ENCODE data around the gene NFATC2.
"Not testable (repeated sequence)": the region's sequence is repeated elsewhere in the genome, so short reads cannot be mapped to it uniquely, and the experiment has no call there.

Gene NFATC2

DNA sequence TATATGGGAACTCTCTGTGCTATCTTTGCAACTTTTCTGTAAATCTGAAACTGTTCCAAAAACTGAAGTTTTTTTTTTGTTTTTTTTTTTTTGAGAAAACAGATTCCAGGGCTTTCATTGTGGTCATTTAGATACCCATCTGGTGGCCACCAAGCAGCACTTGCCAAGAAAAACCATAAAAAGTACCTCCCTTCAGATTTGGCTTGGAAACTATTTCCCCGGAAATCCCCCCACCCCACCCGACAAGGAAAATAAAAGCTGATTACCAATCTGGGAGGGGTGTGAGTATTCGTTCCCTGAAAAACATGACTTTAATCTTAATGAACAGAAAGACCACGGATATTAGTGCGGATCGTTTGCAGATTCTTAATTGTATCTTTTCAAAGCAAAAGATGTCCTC, 1.9 kb downstream of the NFATC2 start:
- no peak for DNase-seq (ENCODE audit: low read depth in 1 of 2, low spot score in 1 of 2)

GRCh38 chr20:51540074-51540473, 2.4 kb downstream of the NFATC2 start:
- DNase-seq (ENCODE audit: low read depth in 1 of 2, low spot score in 1 of 2) = not testable (repeated sequence)

- DNase-seq (ENCODE audit: low read depth in 1 of 2, low spot score in 1 of 2) = no peak
Measured at GRCh38 chr20:51536116-51537069, 6.1 kb downstream of the NFATC2 start.

DNA sequence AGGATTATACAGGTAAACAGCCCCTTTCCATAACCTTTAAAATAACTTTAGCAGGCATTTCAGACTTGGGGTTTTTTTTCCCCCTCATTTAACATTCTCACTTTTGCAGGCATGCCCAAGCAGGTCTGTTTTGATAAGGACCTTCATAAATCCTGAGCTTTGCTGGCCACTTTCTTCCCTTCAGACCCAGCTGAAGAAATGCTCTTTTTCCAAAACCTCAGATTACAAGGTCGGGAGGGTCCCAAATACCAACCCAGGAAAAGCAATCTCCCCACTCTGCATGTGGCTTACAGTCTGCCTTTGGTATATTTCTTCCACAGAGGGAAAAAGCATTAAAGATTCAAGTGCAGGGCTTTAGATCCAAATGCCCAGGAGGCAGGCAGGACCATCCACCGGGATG, 6.8 kb downstream of the NFATC2 start:
- DNase-seq (ENCODE audit: low read depth in 1 of 2, low spot score in 1 of 2) = no peak

GRCh38 chr20:51535075-51535386, 7.5 kb downstream of the NFATC2 start:
- no peak for DNase-seq (ENCODE audit: low read depth in 1 of 2, low spot score in 1 of 2)

DNA sequence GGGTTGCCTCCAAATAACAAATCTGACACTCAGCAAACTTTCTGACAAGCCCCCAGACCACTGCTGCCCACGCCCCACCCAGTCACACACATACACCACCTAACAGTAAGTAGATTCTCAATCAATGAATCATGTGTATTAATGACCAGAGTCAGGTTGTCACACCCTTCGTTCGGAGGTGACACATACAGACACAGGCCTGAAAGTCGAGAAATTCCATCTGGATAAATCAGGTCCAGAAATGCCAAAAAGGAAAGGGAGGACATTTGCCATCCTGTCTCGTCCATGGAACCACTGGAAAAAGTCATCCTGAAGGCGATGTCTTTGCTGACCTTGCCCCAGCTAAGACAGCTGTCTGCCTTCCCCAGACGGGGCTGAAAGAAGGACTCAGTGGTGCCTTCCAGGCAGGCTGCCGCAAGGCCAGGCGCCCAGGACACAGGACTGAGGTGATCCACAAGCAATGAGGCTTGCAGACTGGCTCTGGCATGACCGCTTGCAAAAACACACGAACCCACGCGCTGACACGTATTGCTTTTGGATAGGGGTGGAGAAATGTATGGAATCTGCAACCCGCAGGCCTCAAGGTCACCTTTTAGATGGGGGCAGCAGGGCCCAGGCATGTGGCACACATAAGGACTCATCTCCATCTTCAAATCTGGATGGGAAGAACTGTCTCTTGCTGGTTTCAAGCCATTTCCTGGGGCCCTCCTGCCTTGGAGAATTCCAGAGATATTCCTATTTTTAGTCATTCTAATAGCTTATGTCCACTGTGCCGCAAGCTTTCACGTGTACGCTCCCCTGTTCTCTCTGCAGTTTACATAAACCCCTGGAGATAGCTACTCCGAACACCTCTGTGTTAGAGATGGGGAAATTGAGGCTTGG, 9.0 kb downstream of the NFATC2 start:
- DNase-seq (ENCODE audit: low read depth in 1 of 2, low spot score in 1 of 2) = no peak

DNA sequence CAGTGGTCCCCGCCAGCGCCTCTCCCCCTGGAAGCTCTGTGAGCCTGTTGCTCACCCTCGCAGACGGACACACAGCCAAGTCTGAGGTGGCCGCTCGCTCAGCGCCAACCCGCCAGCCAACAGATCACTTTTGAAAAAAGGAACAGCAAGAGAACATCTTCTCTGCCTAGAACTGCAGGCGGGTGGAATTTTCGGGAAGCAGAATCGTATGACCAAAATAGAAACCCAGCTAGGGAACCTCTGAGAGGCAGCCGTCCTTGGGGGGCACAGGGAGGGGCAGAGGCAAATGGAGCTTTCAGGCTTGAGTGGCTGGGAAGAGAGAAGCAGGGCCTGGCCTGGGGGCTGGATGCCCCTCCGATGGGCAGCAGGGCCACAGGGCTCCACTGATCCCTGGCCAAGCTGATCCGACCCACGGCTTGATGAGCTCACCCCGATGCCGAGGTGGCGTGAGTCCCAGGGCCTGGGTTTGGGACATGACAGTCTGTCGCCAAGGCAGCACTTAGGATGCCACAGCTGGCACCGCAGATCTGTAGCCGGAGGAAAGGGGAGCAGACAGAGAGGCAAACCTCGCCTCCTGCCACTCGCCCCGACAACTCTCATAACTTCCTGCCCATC, 9.8 kb downstream of the NFATC2 start:
- no peak for DNase-seq (ENCODE audit: low read depth in 1 of 2, low spot score in 1 of 2)

GRCh38 chr20:51531712-51532456, 10.6 kb downstream of the NFATC2 start:
- DNase-seq (ENCODE audit: low read depth in 1 of 2, low spot score in 1 of 2) = no peak

- peak; percentile 39 to 55 for DNase-seq (ENCODE audit: low read depth in 1 of 2, low spot score in 1 of 2)
Measured at GRCh38 chr20:51531141-51531710, 11.3 kb downstream of the NFATC2 start.

DNA sequence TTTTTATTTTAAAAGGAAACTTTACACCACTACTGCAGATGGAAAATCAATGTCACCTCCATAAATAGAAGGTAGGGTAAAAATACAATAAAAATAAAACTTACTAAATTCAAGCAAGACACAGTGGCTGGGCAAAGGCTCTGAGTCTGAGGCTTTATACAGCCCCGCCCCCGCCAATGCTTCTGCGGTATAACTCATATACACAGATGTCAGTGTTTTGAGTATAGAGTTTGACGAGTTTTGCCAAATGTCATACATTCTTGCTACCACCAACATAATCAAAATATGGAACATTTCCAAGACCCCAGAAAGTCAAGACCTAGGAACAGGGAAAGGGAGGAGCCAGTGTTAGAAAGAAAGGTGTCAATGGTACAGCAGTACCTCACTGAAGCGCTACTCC, 12.8 kb downstream of the NFATC2 start:
- DNase-seq (ENCODE audit: low read depth in 1 of 2, low spot score in 1 of 2) = peak in 1 of 2 donors; percentile 64

DNA sequence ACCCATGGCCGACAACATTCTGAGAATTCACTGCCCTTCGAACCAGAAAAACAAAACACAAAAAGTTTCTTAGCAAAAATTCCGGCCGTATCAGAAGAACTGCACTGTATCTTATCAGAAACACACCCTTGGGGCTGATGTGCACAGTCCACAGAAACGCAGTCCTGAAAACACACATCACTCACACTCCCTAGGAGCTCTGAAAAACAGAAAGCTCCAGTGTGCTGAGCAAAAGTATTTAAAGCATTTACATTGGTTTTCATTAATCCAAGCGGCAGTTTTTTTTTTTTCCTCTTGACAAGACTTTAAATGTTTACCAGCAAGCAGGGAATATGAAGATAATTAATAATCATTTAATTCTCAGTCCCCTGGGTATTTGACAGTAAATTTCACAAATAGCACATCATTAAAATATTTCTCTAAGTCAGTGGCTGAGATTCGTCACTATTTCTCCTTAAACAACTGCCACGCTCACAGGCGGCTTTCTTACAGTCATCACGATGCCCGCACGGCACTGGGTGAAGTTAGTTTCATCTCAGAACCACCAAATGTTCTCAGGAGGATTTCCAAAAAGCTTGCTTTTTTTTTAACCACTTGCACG, 13.3 kb downstream of the NFATC2 start:
- peak in 1 of 2 donors; percentile 41 for DNase-seq (ENCODE audit: low read depth in 1 of 2, low spot score in 1 of 2)

GRCh38 chr20:51528263-51529027, 14.1 kb downstream of the NFATC2 start:
- DNase-seq (ENCODE audit: low read depth in 1 of 2, low spot score in 1 of 2) = peak in 1 of 2 donors; percentile 36

DNA sequence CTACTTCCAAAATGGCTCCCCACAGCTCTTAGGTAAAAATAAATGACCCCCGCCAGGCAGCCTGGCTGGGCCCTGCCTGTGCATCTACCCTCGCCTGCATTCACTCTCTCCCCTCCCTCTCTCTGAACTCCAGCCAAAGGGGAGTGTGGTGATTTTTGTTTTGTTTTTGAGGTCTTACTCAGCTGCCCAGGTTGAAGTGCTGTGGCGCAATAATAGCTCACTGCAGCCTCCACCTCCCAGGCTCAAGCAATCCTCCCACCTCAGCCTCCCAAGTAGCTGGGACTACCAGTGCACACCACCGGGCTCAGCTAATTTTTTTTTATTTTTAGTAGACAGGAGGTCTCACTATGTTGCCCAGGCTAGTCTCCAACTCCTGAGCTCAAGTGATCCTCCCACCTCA, 15.8 kb downstream of the NFATC2 start:
- DNase-seq (ENCODE audit: low read depth in 1 of 2, low spot score in 1 of 2) = no peak

DNA sequence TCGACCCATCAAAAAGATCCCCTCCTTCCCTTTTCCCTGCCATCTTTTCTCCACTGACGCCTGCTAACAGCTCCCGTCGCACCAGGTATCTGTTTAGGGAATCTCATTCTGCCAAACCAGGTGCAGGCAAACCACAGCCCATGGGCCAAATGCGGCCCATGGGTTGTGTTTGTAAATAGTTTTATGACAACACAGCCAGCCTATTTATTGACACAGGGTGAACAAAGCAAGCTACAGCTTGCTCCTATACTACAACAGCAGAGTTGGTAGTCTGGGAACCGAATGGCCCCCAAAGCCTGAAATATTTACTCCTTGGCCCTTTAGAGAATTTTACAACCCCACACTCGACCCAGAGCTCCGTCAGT, 16.4 kb downstream of the NFATC2 start:
- DNase-seq (ENCODE audit: low read depth in 1 of 2, low spot score in 1 of 2) = no peak

DNA sequence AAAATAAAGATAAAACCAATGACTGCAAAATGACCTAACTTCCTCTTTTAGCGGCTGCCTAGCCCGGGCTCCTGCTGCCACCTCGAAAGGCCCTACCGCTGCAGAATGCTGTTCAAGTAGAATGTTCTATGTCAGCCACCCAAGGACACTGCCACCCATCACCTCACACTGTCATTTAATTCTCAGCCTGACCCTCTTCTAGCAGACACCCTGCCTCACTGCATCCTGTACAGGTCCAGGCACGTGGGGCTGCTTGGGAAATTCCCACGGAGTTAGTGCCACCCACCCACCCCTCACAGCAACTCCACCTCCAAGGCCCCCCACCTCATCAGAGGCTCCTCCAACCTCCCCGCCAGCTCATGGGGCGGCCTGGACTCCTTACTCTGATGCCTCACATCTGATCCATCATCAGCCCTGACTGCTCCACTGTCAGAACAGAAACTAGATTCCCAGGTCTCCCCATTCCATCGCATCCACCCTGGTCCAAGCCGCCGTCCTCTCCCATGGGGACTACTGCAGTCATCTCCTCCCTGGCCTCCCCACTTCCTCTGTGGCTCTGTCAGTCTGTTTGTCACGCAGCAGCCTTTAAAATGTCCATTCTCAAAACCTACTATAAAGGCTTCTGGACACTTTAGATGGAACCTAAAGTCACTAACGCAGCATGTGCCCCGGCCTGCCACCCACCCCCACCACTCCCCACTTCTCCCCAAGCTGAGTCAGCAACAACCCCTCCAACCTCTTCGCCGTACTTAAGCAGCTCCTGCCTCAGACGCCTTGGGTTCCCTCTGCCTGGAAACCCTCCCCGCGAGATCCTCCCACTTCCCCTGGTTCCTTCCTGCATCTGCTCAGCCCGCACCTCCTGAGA, 17.0 kb downstream of the NFATC2 start:
- peak in 1 of 2 donors; percentile 46 for DNase-seq (ENCODE audit: low read depth in 1 of 2, low spot score in 1 of 2)

- no peak for DNase-seq (ENCODE audit: low read depth in 1 of 2, low spot score in 1 of 2)
Measured at GRCh38 chr20:51523276-51524013, 19.1 kb downstream of the NFATC2 start.

- no peak for DNase-seq (ENCODE audit: low read depth in 1 of 2, low spot score in 1 of 2)
Measured at GRCh38 chr20:51522207-51522606, 20.3 kb downstream of the NFATC2 start.

- no peak for DNase-seq (ENCODE audit: low read depth in 1 of 2, low spot score in 1 of 2)
Measured at GRCh38 chr20:51517839-51518238, 24.7 kb downstream of the NFATC2 start.

Data from stimulated activated CD4-positive, alpha-beta T cell treated with anti-CD3 and anti-CD28 coated beads, Interleukin-15, amount 100 ng/mL, for 1 hour (primary cell).